K562 (cell line): ENCODE results near the gene TMEM243. TPM values are rescaled to one million over a fixed set of nuclear protein-coding genes. Genes with fewer than 3 reads are reported as not detected.

Source experiments
- ARID1B ChIP-seq: fragments of 450-650 bp; IDR thresholded peaks from 2 replicates; pipeline ENCODE4 v1.6.1; 2016; ENCODE audit warnings: antibody characterized with exemption, mild to moderate bottlenecking, inconsistent platforms
- BDP1 ChIP-seq: IDR thresholded peaks from 3 replicates; pipeline ENCODE4 v1.6.1; 2011; ENCODE audit not compliant: insufficient read length, insufficient read depth
- CCNT2 ChIP-seq: IDR thresholded peaks from 2 replicates; pipeline ENCODE4 v1.6.1; 2011; ENCODE audit warnings: borderline replicate concordance, low read depth, mild to moderate bottlenecking, moderate library complexity, mixed read lengths, low read length; ENCODE audit not compliant: insufficient read length; ENCODE audit errors: extremely low read depth
- CEBPB ChIP-seq: fragments of 450-650 bp; IDR thresholded peaks from 2 replicates; pipeline ENCODE4 v1.6.1; 2016; ENCODE audit warnings: missing genetic modification characterization, missing compliant biosample characterization
- CEBPG ChIP-seq, 3 experiments: fragments of 200-800 bp in 1 of 3; sonication (Bioruptor generic) in 1 of 3; sonication (generic) in 1 of 3; formaldehyde crosslinking in 1 of 3; IDR thresholded peaks in 2 of 3; conservative IDR thresholded peaks in 1 of 3; 2 replicates each; pipeline versions ENCODE4 v1.6.1 to v1.8.0; 2016 to 2022; ENCODE audit warnings: missing compliant biosample characterization in 2 of 3, missing genetic modification characterization in 2 of 3, mild to moderate bottlenecking in 1 of 3, missing genetic modification reagents in 1 of 3
- CHCHD3 ChIP-seq: fragments of 250-450 bp; sonication (Bioruptor Pico); IDR thresholded peaks from 2 replicates; pipeline ENCODE4 v2.1.2; 2022; ENCODE audit warnings: mild to moderate bottlenecking
- DACH1 ChIP-seq: fragments of 450-650 bp; IDR thresholded peaks from 2 replicates; pipeline ENCODE4 v1.6.1; 2018; ENCODE audit not compliant: partially characterized antibody
- E2F3 ChIP-seq: fragments of 250-450 bp; sonication (Bioruptor Pico); IDR thresholded peaks from 2 replicates; pipeline ENCODE4 v1.4.0; 2020; ENCODE audit warnings: mild to moderate bottlenecking
- FOXK2 ChIP-seq, 2 experiments: fragments of 450-650 bp; IDR thresholded peaks in 1 of 2; conservative IDR thresholded peaks in 1 of 2; 2 replicates each; pipeline ENCODE4 v1.6.1; 2016; ENCODE audit warnings: low read depth in 2 of 2, mild to moderate bottlenecking in 1 of 2
- FOXP1 ChIP-seq: sonication (generic); formaldehyde crosslinking; IDR thresholded peaks from 2 replicates; pipeline ENCODE4 v1.8.0; 2022; ENCODE audit warnings: mild to moderate bottlenecking, missing genetic modification reagents
- HDGF ChIP-seq: fragments of 450-650 bp; IDR thresholded peaks from 2 replicates; pipeline ENCODE4 v1.6.1; 2016
- NCOA1 ChIP-seq: fragments of 450-650 bp; IDR thresholded peaks from 2 replicates; pipeline ENCODE4 v1.6.1; 2016; ENCODE audit warnings: low read depth
- SAP30 ChIP-seq: fragments of 200-600 bp; sonication (generic); IDR thresholded peaks from 2 replicates; pipeline ENCODE4 v1.6.1; 2012; ENCODE audit warnings: borderline replicate concordance, low read depth, mild to moderate bottlenecking, moderate library complexity, low read length, control low read depth, inconsistent platforms; ENCODE audit not compliant: insufficient read depth, poor library complexity, severe bottlenecking
- SETDB1 ChIP-seq: IDR thresholded peaks from one replicate; pipeline ENCODE4 v1.6.1; 2012; ENCODE audit warnings: low read length, control low read depth, inconsistent platforms
- SMARCC2 ChIP-seq: fragments of 450-650 bp; IDR thresholded peaks from 2 replicates; pipeline ENCODE4 v1.6.1; 2017; ENCODE audit warnings: antibody characterized with exemption, moderate library complexity, mild to moderate bottlenecking, low read depth
- SRSF7 ChIP-seq: fragments of 200-400 bp; formaldehyde crosslinking; optimal IDR thresholded peaks from 2 replicates; pipeline ENCODE3; 2017; ENCODE audit warnings: mild to moderate bottlenecking, low read depth, low read length
- TCF3 ChIP-seq: sonication (generic); formaldehyde crosslinking; IDR thresholded peaks from 2 replicates; pipeline ENCODE4 v1.4.0; 2020; ENCODE audit warnings: mild to moderate bottlenecking, missing genetic modification reagents
- TGIF2 ChIP-seq: sonication (generic); formaldehyde crosslinking; IDR thresholded peaks from 2 replicates; pipeline ENCODE4 v1.8.1; 2022; ENCODE audit warnings: mild to moderate bottlenecking, missing genetic modification reagents, moderate library complexity
- U2AF1 ChIP-seq: fragments of 200-400 bp; formaldehyde crosslinking; optimal IDR thresholded peaks from 2 replicates; pipeline ENCODE3; 2017; ENCODE audit warnings: mild to moderate bottlenecking, low read depth, low read length, moderate library complexity
- XRCC4 ChIP-seq: IDR thresholded peaks from one replicate; pipeline ENCODE4 v1.6.1; 2011; ENCODE audit not compliant: insufficient read depth, insufficient read length; ENCODE audit errors: extremely low read depth
- ZNF76 ChIP-seq: fragments of 250-450 bp; sonication (Bioruptor Pico); IDR thresholded peaks from 2 replicates; pipeline ENCODE4 v1.4.0; 2020; ENCODE audit warnings: mild to moderate bottlenecking, moderate library complexity, borderline replicate concordance
- polyA plus RNA-seq, 8 experiments: library from polyadenylated mRNA; depleted of rRNA in 4 of 8; stranded (reverse) in 5 of 8; unstranded in 3 of 8; fragments of >200 nt; fragmentation: Nextera tagmentation in 2 of 8; fragmentation: Illumina TruSeq in 1 of 8; extraction: Ambion mirVana in 2 of 8; extraction: Trizol in 1 of 8; gene quantifications; 2 replicates each; pipeline versions ENCODE4 v1.2.1 to v1.2.3, GENCODE V29; 2011 to 2014; ENCODE audit warnings: inconsistent platforms in 1 of 8, missing spikeins in 1 of 8
- total RNA-seq, 7 experiments: library from RNA; depleted of rRNA in 6 of 7; stranded (reverse); fragments of >200 nt in 6 of 7; fragmentation: Illumina TruSeq in 2 of 7; extraction: Trizol in 2 of 7; gene quantifications; 2 replicates each; pipeline versions ENCODE4 v1.2.1 to v1.2.3, GENCODE V29; 2011 to 2021; ENCODE audit warnings: low replicate concordance in 1 of 7
- TF ChIP-seq, protein P1 (sequence below), 3 experiments: fragments of 200-800 bp in 1 of 3; fragments of 250-450 bp in 1 of 3; fragments of 450-650 bp in 1 of 3; sonication (Bioruptor Pico) in 1 of 3; sonication (Bioruptor generic) in 1 of 3; formaldehyde crosslinking in 1 of 3; IDR thresholded peaks; 2 replicates each; pipeline versions ENCODE4 v1.6.1 to v1.8.0; 2016 to 2022; ENCODE audit warnings: mild to moderate bottlenecking in 2 of 3, missing genetic modification characterization in 2 of 3, missing compliant biosample characterization in 1 of 3, moderate library complexity in 1 of 3
- TF ChIP-seq, protein P2 (sequence below): fragments of 450-650 bp; formaldehyde crosslinking; IDR thresholded peaks from 2 replicates; pipeline ENCODE4 v1.4.0; 2022; ENCODE audit warnings: mild to moderate bottlenecking, moderate library complexity

Gene TMEM243
- total and polyA plus RNA-seq, 9 of the 15 experiments (the other 6 are each of a cell fraction or from before 2014, with no cell fraction given) = 3.9 to 8.6 (median 6.1) TPM

DNA sequence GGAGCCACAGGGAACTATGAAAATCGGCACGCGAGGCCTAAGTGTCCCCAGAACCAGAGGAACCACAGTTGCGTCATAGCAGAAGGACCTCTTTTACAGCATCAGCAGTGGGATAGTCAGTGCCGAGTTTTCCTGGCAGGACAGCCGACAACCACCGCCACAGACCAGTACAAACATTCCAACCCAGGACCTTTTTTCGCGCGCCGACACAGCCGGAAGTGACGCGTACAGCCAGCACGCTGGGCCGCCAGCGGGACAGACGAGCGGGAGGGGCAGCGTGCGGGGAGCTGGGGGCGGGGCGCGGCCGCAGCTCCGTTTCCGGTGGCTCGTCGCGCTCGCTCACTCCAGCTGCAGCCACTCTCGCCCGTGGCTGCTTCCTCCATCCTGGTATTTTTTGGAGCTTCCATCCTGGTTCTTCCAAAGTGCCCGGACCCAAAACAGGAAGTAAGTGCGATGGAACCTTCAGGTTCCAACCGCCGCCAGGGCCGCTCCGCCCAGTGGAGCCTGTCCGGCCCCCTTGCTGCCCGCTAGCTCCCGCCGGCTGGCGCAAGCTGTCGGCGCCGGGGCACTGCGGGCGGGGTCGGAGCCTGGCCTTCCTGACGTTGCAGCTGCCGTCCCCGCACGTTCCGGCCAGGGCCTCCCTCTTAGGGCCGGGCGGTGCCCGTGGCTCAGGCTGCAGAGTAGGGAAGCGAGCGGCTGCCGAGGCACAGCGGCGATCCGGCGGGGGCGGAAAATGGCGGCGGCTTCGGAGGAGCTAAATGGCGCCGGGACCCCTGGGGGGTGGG lies 67.2 kb downstream of the TMEM243 start, which contains the start of gene DMTF1 (continued):
- TF ChIP-seq, protein P1, sequence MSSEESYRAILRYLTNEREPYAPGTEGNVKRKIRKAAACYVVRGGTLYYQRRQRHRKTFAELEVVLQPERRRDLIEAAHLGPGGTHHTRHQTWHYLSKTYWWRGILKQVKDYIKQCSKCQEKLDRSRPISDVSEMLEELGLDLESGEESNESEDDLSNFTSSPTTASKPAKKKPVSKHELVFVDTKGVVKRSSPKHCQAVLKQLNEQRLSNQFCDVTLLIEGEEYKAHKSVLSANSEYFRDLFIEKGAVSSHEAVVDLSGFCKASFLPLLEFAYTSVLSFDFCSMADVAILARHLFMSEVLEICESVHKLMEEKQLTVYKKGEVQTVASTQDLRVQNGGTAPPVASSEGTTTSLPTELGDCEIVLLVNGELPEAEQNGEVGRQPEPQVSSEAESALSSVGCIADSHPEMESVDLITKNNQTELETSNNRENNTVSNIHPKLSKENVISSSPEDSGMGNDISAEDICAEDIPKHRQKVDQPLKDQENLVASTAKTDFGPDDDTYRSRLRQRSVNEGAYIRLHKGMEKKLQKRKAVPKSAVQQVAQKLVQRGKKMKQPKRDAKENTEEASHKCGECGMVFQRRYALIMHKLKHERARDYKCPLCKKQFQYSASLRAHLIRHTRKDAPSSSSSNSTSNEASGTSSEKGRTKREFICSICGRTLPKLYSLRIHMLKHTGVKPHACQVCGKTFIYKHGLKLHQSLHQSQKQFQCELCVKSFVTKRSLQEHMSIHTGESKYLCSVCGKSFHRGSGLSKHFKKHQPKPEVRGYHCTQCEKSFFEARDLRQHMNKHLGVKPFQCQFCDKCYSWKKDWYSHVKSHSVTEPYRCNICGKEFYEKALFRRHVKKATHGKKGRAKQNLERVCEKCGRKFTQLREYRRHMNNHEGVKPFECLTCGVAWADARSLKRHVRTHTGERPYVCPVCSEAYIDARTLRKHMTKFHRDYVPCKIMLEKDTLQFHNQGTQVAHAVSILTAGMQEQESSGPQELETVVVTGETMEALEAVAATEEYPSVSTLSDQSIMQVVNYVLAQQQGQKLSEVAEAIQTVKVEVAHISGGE (CRISPR knock-in tag; IDR thresholded peaks at IDR 0.05) = peak in 2 of 3 experiments; percentile 49 to 92; a peak in 3 of 6 replicates
- no peak for TF ChIP-seq BDP1
- no peak for TF ChIP-seq HDGF
- TF ChIP-seq ARID1B = peak; percentile 64; the same call in 1 of the 2 replicates
- TF ChIP-seq CHCHD3 (CRISPR knock-in tag) = peak; percentile 78; the same call in 1 of the 2 replicates
- no peak for TF ChIP-seq SRSF7
- peak; percentile 92 for TF ChIP-seq CEBPB (tag)
- 0 out of 2 replicates have a peak, but pooled peaks have one; percentile 42 for TF ChIP-seq ZNF76
- peak; percentile 71; the same call in 1 of the 2 replicates for TF ChIP-seq E2F3
- no peak; the same call in 1 of the 2 replicates for TF ChIP-seq TGIF2
- no peak; the same call in 1 of the 2 replicates for TF ChIP-seq TCF3 (CRISPR knock-in tag)
- TF ChIP-seq CEBPG (CRISPR knock-in tag; IDR thresholded peaks at IDR 0.05) = peak; percentile 82
- peak; percentile 74 to 86; a peak in 3 of 4 replicates for TF ChIP-seq CEBPG (tag; conservative IDR thresholded peaks at IDR 0.05 in 1 of 2, IDR thresholded peaks at IDR 0.05 in 1 of 2)
- TF ChIP-seq DACH1 = peak; percentile 37
- TF ChIP-seq CCNT2 = peak; percentile 96
- 0 out of 2 replicates have a peak, but pooled peaks have one; percentile 8 for TF ChIP-seq SMARCC2
- TF ChIP-seq U2AF1 = peak; percentile 92
- TF ChIP-seq SAP30 = peak; percentile 66
- TF ChIP-seq XRCC4 = no peak
- TF ChIP-seq FOXP1 (CRISPR knock-in tag) = peak; percentile 93
- TF ChIP-seq, protein P2, sequence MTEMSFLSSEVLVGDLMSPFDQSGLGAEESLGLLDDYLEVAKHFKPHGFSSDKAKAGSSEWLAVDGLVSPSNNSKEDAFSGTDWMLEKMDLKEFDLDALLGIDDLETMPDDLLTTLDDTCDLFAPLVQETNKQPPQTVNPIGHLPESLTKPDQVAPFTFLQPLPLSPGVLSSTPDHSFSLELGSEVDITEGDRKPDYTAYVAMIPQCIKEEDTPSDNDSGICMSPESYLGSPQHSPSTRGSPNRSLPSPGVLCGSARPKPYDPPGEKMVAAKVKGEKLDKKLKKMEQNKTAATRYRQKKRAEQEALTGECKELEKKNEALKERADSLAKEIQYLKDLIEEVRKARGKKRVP (CRISPR knock-in tag) = peak; percentile 69
- no peak for TF ChIP-seq SETDB1
- peak; percentile 54; the same call in 1 of the 2 replicates for TF ChIP-seq NCOA1
- peak; percentile 53 to 81 for TF ChIP-seq FOXK2 (conservative IDR thresholded peaks at IDR 0.05 in 1 of 2, IDR thresholded peaks at IDR 0.05 in 1 of 2; ENCODE audit: low read depth in 2 of 2)
